Parathyroid adenoma (tissue), 2 donors: ENCODE data around the gene PDCD7.

Source experiments
- H2AFZ ChIP-seq: fragments of 300-600 bp; sonication (generic); one replicate; pipeline ENCODE4 v1.7.0; 2017; ENCODE audit warnings: antibody characterized with exemption, mild to moderate bottlenecking
- H3K27ac ChIP-seq: fragments of 300-600 bp; sonication (generic); one replicate; pipeline ENCODE4 v1.7.0; 2017
- H3K27me3 ChIP-seq: fragments of 300-600 bp; sonication (generic); one replicate; pipeline ENCODE4 v1.7.0; 2017; ENCODE audit warnings: low read length; ENCODE audit not compliant: control insufficient read depth, insufficient read depth
- H3K36me3 ChIP-seq: fragments of 300-600 bp; sonication (generic); one replicate; pipeline ENCODE4 v1.7.0; 2017; ENCODE audit warnings: low read length; ENCODE audit not compliant: control insufficient read depth, insufficient read depth
- H3K4me1 ChIP-seq: fragments of 300-600 bp; sonication (generic); one replicate; pipeline ENCODE4 v1.7.0; 2017; ENCODE audit warnings: control low read depth
- H3K4me2 ChIP-seq: fragments of 300-600 bp; sonication (generic); one replicate; pipeline ENCODE4 v1.7.0; 2017; ENCODE audit warnings: low read length
- H3K4me3 ChIP-seq: fragments of 300-600 bp; sonication (generic); one replicate; pipeline ENCODE4 v1.7.0; 2017; ENCODE audit warnings: low read depth, low read length
- H3K79me2 ChIP-seq: fragments of 300-600 bp; sonication (generic); one replicate; pipeline ENCODE4 v1.7.0; 2017; ENCODE audit warnings: control low read depth
- H3K9ac ChIP-seq: fragments of 300-600 bp; sonication (generic); one replicate; pipeline ENCODE4 v1.7.0; 2017; ENCODE audit warnings: mild to moderate bottlenecking
- H3K9me3 ChIP-seq: fragments of 300-600 bp; sonication (generic); one replicate; pipeline ENCODE4 v1.7.0; 2017; ENCODE audit warnings: low read length; ENCODE audit not compliant: control insufficient read depth
- CTCF ChIP-seq: fragments of 300-600 bp; sonication (generic); IDR thresholded peaks from one replicate; pipeline ENCODE4 v1.7.0; 2017; ENCODE audit warnings: antibody characterized with exemption, mild to moderate bottlenecking
- donor health status: primary hyperparathyroidism.

PDCD7 gene

GRCh38 chr15:65097651-65098263 is 35.9 kb downstream of the PDCD7 start:
- no peaks in the 10 kb centered on the region for H3K36me3 ChIP-seq
- no peak overlapping the region for H2AFZ ChIP-seq
- no peaks in the 10 kb centered on the region for H3K4me1 ChIP-seq
- H3K27me3 ChIP-seq, result no peaks in the 10 kb centered on the region
- TF ChIP-seq CTCF, result no peak
- no peak overlapping the region for H3K9ac ChIP-seq
- H3K4me3 ChIP-seq, result no peak overlapping the region
- H3K27ac ChIP-seq, result no peak overlapping the region
- no peaks in the 10 kb centered on the region for H3K9me3 ChIP-seq
- H3K4me2 ChIP-seq, result no peak overlapping the region
- no peaks in the 10 kb centered on the region for H3K79me2 ChIP-seq

- Histone ChIP-seq H3K4me1 (no peaks in the 10 kb centered on the region), H3K4me3 (no peak overlapping the region), H2AFZ (no peak overlapping the region), H3K27me3 (no peaks in the 10 kb centered on the region), H3K9ac (no peak overlapping the region), H3K79me2 (no peaks in the 10 kb centered on the region), H3K9me3 (no peaks in the 10 kb centered on the region), H3K4me2 (no peak overlapping the region), H3K27ac (no peak overlapping the region), H3K36me3 (no peaks in the 10 kb centered on the region)
- TF ChIP-seq CTCF, result no peak
Observed at GRCh38 chr15:65096481-65097385, 36.9 kb downstream of the PDCD7 start.

GRCh38 chr15:65095747-65096104 is 37.9 kb downstream of the PDCD7 start:
- H3K36me3 ChIP-seq, result no peaks in the 10 kb centered on the region
- no peaks in the 10 kb centered on the region for H3K9me3 ChIP-seq
- H2AFZ ChIP-seq, result no peak overlapping the region
- no peak overlapping the region for H3K9ac ChIP-seq
- TF ChIP-seq CTCF, result no peak
- no peaks in the 10 kb centered on the region for H3K79me2 ChIP-seq
- H3K27ac ChIP-seq, result no peak overlapping the region
- H3K27me3 ChIP-seq, result no peaks in the 10 kb centered on the region
- H3K4me3 ChIP-seq, result no peak overlapping the region
- no peaks in the 10 kb centered on the region for H3K4me1 ChIP-seq
- no peak overlapping the region for H3K4me2 ChIP-seq

GRCh38 chr15:65095011-65095746 is 38.4 kb downstream of the PDCD7 start:
- TF ChIP-seq CTCF, result no peak
- H3K9ac ChIP-seq, result no peak overlapping the region
- no peak overlapping the region for H3K4me3 ChIP-seq
- no peaks in the 10 kb centered on the region for H3K36me3 ChIP-seq
- no peaks in the 10 kb centered on the region for H3K27me3 ChIP-seq
- no peak overlapping the region for H3K27ac ChIP-seq
- no peaks in the 10 kb centered on the region for H3K9me3 ChIP-seq
- H3K4me1 ChIP-seq, result no peaks in the 10 kb centered on the region
- no peak overlapping the region for H3K4me2 ChIP-seq
- no peaks in the 10 kb centered on the region for H3K79me2 ChIP-seq
- no peak overlapping the region for H2AFZ ChIP-seq
